OCI-M2 (cell line): ENCODE results near the gene GORAB.

Source experiments
- DNase-seq: peaks from one replicate; lab custom pipeline; 2025; ENCODE audit not compliant: unreplicated experiment; lab: John Stamatoyannopoulos, UW

GORAB gene

GRCh38 chr1:170590921-170591705 is 59.1 kb downstream of the GORAB start:
- no peak for DNase-seq

DNA sequence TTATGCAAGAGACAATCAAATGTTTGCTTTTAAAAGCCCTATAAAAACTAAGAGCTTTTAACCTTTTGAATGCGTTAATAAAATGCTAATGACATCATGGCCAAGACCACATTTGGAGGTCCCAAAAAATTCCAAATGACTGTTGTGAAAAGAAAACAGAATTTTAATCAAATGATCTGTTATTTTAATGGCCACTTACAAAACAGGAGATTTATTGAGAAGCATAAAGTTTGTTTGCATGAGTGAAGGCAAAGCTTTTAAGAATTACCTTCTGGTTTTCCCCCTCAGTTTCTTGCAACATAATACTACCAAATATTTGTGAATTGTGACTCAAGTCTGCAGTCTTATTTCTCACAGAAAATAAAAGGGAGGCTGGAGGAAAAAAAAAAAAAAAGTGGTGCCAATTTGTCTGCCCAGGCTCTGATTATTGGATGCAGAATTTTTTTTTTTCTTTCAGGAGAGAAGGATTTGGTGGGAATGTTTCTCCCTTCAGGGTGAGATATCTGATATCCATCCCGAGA is 60.7 kb downstream of the GORAB start:
- DNase-seq: no peak

- DNase-seq: no peak
Observed at GRCh38 chr1:170593173-170594011, 61.4 kb downstream of the GORAB start.

DNA sequence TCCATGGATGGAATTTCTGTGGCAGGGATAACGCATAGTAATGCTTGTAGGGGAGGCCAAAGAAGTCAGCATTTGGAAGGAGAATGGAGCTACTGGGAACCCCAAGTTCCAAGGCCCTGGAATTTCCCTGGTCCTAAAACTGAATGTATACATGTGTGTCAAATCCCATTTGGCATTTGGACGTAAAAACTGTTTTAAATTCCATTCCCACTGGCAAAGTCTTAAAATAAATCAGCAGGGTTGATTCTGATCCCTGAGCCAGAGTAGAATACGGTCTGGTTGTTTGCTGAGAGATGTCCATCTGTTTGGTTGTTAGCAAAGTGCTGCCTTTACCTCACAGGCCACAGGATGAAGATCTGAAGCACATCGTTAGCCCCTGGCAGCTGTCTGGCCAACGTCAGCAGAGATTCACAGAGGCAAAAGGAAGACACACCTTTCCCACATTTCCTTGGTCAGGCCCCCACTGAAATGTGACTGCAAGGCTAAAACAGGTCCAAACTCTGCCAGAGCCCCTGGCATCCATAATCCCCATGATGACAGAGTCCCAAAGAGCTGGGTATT is 62.2 kb downstream of the GORAB start:
- DNase-seq: no peak

GRCh38 chr1:170596701-170597100 is 64.7 kb downstream of the GORAB start:
- DNase-seq: no peak

DNA sequence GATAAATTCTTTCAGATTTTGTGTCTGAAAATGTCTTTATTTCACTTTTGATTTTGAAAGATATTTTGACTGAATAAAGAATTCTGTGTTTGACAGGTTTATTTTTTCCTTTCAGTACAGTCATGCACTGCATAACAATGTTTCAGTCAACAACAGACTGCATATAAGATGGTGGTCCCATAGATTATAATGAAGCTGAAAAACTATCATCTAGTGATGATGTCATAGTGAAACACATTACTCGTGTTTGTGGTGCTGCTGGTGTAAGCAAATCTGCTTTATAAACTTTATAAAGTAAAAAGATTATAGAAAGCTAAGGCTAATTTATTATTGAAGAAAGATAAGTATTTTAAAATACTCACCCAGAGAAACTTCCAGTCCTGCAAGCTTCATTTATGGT is 66.7 kb downstream of the GORAB start:
- no peak for DNase-seq

- DNase-seq: no peak
Observed at GRCh38 chr1:170599033-170599432, 67.1 kb downstream of the GORAB start.

DNA sequence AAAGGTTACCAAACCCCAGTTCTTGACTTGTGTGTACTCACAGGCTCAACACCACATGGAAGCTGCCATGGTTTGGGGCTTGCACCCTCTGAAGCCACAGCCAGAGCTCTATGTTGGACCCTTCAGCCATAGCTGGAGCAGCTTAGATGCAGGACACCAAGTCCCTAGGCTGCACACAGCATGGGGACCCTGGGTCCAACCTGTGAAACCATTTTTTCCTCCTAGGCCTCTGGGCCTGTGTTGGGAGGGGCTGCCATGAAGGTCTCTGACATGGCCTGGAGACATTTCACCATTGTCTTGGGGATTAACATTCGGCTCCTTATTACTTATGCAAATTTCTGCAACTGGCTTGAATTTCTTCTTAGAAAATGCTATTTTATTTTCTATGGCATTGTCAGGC is 69.9 kb downstream of the GORAB start:
- no peak for DNase-seq
